Endothelial cell of umbilical vein (primary cell): ENCODE data around the gene NFIA. TPM values are rescaled to one million over a fixed set of nuclear protein-coding genes. Genes with fewer than 3 reads are reported as not detected.
A peak's percentile ranks its signal among the peaks of the same experiment; 100 is the strongest.

ENCODE experiments used
- BruUV-seq: library from RNA; stranded (reverse); fragments of 400-500 nt; replicated peaks from 2 replicates; lab custom pipeline; 2021; lab: Mats Ljungman, UMichigan
- CTCF ChIA-PET: fragments of 300-600, 350-600 bp; sonication (Branson Sonifier 250); formaldehyde crosslinking; loops from one replicate; lab custom pipeline; 2021; ENCODE audit warnings: antibody characterized with exemption, inconsistent platforms; lab: Charles Lee
- POLR2A ChIA-PET: fragments of 300-600, 350-600 bp; sonication (Branson Sonifier 250); formaldehyde crosslinking; loops from one replicate; lab custom pipeline; 2021; ENCODE audit warnings: antibody characterized with exemption, inconsistent platforms; lab: Charles Lee
- DNase-seq: peaks from one replicate; pipeline ENCODE4 v3.0.0-alpha.2; 2011; ENCODE audit warnings: low read depth, low spot score
- FAIRE-seq: peaks from 2 replicates; lab custom pipeline; 2011; peaks lifted over from hg19 to GRCh38; lab: Jason Lieb, UNC
- H2AFZ ChIP-seq: 2 replicates; pipeline ENCODE4 v1.6.0; 2012; ENCODE audit warnings: low read depth, low read length, control low read depth, inconsistent platforms
- H3K27ac ChIP-seq: 2 replicates; pipeline ENCODE4 v1.5.1; 2011; ENCODE audit warnings: low read depth, mild to moderate bottlenecking, control low read depth, low read length, moderate library complexity; ENCODE audit not compliant: insufficient read depth
- H3K27me3 ChIP-seq, 2 experiments: 2 replicates each; pipeline versions ENCODE4 v1.6.0 to v1.6.1; 2011; ENCODE audit warnings: low read length in 2 of 2, mixed read lengths in 1 of 2; ENCODE audit not compliant: control insufficient read depth in 2 of 2, insufficient read depth in 2 of 2
- H3K36me3 ChIP-seq, 2 experiments: 2 replicates in 1 of 2; 3 replicates in 1 of 2; pipeline ENCODE4 v1.5.1; 2011; ENCODE audit warnings: low read length in 2 of 2, mild to moderate bottlenecking in 1 of 2, moderate library complexity in 1 of 2; ENCODE audit not compliant: control insufficient read depth in 2 of 2, insufficient read depth in 2 of 2; ENCODE audit errors: extremely low read depth in 1 of 2
- H3K4me1 ChIP-seq: 3 replicates; pipeline ENCODE4 v1.5.1; 2011; ENCODE audit warnings: mild to moderate bottlenecking, low read length; ENCODE audit not compliant: control insufficient read depth, insufficient read depth; ENCODE audit errors: extremely low read depth
- H3K4me2 ChIP-seq: 2 replicates; pipeline ENCODE4 v1.6.1; 2011; ENCODE audit warnings: low read length, control low read depth, mixed read lengths; ENCODE audit not compliant: insufficient read depth
- H3K4me3 ChIP-seq, 3 experiments: fragments of 200-600 bp in 1 of 3; sonication (generic), shearing (Covaris generic) in 1 of 3; replicated peaks in 1 of 3; 2 replicates each; pipeline ENCODE4 v1.5.1; 2011 to 2016; ENCODE audit warnings: control low read depth in 3 of 3, low read length in 3 of 3, mild to moderate bottlenecking in 2 of 3, inconsistent platforms in 1 of 3, low read depth in 1 of 3, moderate library complexity in 1 of 3; ENCODE audit not compliant: insufficient read depth in 1 of 3
- H3K79me2 ChIP-seq: 2 replicates; pipeline ENCODE4 v1.6.0; 2012; ENCODE audit warnings: low read length, inconsistent platforms; ENCODE audit not compliant: control insufficient read depth, insufficient read depth
- H3K9ac ChIP-seq: replicated peaks from 2 replicates; pipeline ENCODE3; 2011; ENCODE audit warnings: low read length, control low read depth; ENCODE audit not compliant: insufficient read depth; ENCODE audit errors: extremely low read depth
- H3K9me1 ChIP-seq: replicated peaks from 3 replicates; pipeline ENCODE4 v1.6.0; 2011; ENCODE audit warnings: mild to moderate bottlenecking, low read length; ENCODE audit not compliant: control insufficient read depth, insufficient read depth; ENCODE audit errors: extremely low read depth
- H3K9me3 ChIP-seq: replicated peaks from 2 replicates; pipeline ENCODE4 v1.5.1; 2012; ENCODE audit warnings: low read length, inconsistent platforms; ENCODE audit not compliant: control insufficient read depth, insufficient read depth
- H4K20me1 ChIP-seq: replicated peaks from 2 replicates; pipeline ENCODE3; 2011; ENCODE audit warnings: mild to moderate bottlenecking, low read length; ENCODE audit not compliant: control insufficient read depth, insufficient read depth; ENCODE audit errors: extremely low read depth
- CTCF ChIP-seq, 2 donors: IDR thresholded peaks; 1 replicate in 1 of 2; 2 replicates in 1 of 2; pipeline ENCODE4 v1.5.1; 2011; ENCODE audit warnings: low read length in 2 of 2, mild to moderate bottlenecking in 2 of 2, moderate library complexity in 2 of 2, control low read depth in 1 of 2, inconsistent platforms in 1 of 2, low read depth in 1 of 2; ENCODE audit not compliant: insufficient read depth in 1 of 2; ENCODE audit errors: extremely low read depth in 1 of 2
- EZH2 ChIP-seq: IDR thresholded peaks from 2 replicates; pipeline ENCODE4 v1.6.1; 2012; ENCODE audit warnings: borderline replicate concordance, low read depth, mild to moderate bottlenecking, moderate library complexity, low read length, inconsistent platforms; ENCODE audit not compliant: severe bottlenecking
- FOS ChIP-seq: IDR thresholded peaks from 2 replicates; pipeline ENCODE4 v1.6.1; 2011; ENCODE audit warnings: mild to moderate bottlenecking, low read length, moderate library complexity, borderline replicate concordance; ENCODE audit not compliant: insufficient read depth
- GATA2 ChIP-seq: IDR thresholded peaks from 2 replicates; pipeline ENCODE4 v1.7.0; 2011; ENCODE audit warnings: low read depth, mild to moderate bottlenecking, moderate library complexity, mixed read lengths, low read length; ENCODE audit not compliant: insufficient read length, insufficient read depth
- JUN ChIP-seq: IDR thresholded peaks from 2 replicates; pipeline ENCODE4 v1.6.1; 2011; ENCODE audit warnings: borderline replicate concordance, low read depth; ENCODE audit not compliant: insufficient read length, insufficient read depth
- MAX ChIP-seq: IDR thresholded peaks from 2 replicates; pipeline ENCODE4 v1.6.1; 2011; ENCODE audit not compliant: insufficient read depth, insufficient read length
- MYC ChIP-seq: IDR thresholded peaks from one replicate; pipeline ENCODE4 v1.6.1; 2011; ENCODE audit warnings: mild to moderate bottlenecking, low read depth, low read length
- POLR2A ChIP-seq: IDR thresholded peaks from 2 replicates; pipeline ENCODE4 v1.6.1; 2012; ENCODE audit warnings: low read depth, mild to moderate bottlenecking, control low read depth, low read length
- POLR2AphosphoS5 ChIP-seq: IDR thresholded peaks from 2 replicates; pipeline ENCODE4 v1.6.1; 2012; ENCODE audit warnings: low read depth, mild to moderate bottlenecking, control low read depth, low read length, moderate library complexity; ENCODE audit not compliant: insufficient read depth
- dilution Hi-C: fragments of 300-500 bp; cut with MboI; formaldehyde crosslinking; loops from one replicate; pipeline ENCODE4 v1.15.0; 2019; ENCODE audit warnings: low sequenced_read_pairs; ENCODE audit not compliant: extremely low pct_ligation_motif_present
- intact Hi-C: fragments of 100-400 bp; cut with micrococcal nuclease; formaldehyde crosslinking; loops from one replicate; pipeline ENCODE4 v1.10.0; 2022
- polyA plus RNA-seq, 4 experiments: library from polyadenylated mRNA; depleted of rRNA in 3 of 4; stranded (reverse) in 3 of 4; unstranded in 1 of 4; fragments of >200 nt; gene quantifications; 2 replicates each; pipeline versions ENCODE4 v1.2.1 to v1.2.3, GENCODE V29; 2011 to 2012; ENCODE audit warnings: missing spikeins in 1 of 4
- total RNA-seq: library from RNA; stranded (reverse); gene quantifications from 2 replicates; pipeline ENCODE4 v1.2.3, GENCODE V29; 2021

Gene NFIA
- total and polyA plus RNA-seq, 2 donors (not counting 3 experiments of a cell fraction or from before 2014, with no cell fraction given) = 25.5 to 47.0 TPM

GRCh38 chr1:61352845-61353435 lies 270.6 kb downstream of the NFIA start:
- FAIRE-seq (peak; percentile 38), DNase-seq (no peak)
- Histone ChIP-seq H3K27me3 (no peaks in the 10 kb centered on the region), H3K27ac (no peak overlapping the region), H2AFZ (no peak overlapping the region), H3K9ac (no peak overlapping the region), H3K79me2 (no peaks in the 10 kb centered on the region), H3K9me1 (no peaks in the 10 kb centered on the region), H4K20me1 (no peaks in the 10 kb centered on the region), H3K4me2 (peak overlapping the region; percentile 0), H3K36me3 (peaks cover 0 to 3% of the 10 kb centered on the region in 2 experiments), H3K4me3 (no peak overlapping the region), H3K9me3 (no peaks in the 10 kb centered on the region), H3K4me1 (peaks cover 18% of the 10 kb centered on the region)
- TF ChIP-seq FOS = peak; percentile 48
- no peak for TF ChIP-seq GATA2
- BruUV-seq = no TSS peak
- intact Hi-C loops (no loop called here), dilution Hi-C loops (no loop called here)
- POLR2A ChIA-PET = no interaction called here
- CTCF ChIA-PET = interaction anchor here (0.7 to 1.8 kb wide), 5 partner anchors 14 to 501 kb away, joined by 3 to 6 read pairs (median 3); no protein-coding TSS in a partner anchor

- TF ChIP-seq MYC (no peak), POLR2AphosphoS5 (no peak), EZH2 (no peak), POLR2A (no peak), FOS (no peak), GATA2 (no peak), MAX (no peak), CTCF (IDR thresholded peaks at IDR 0.05; ENCODE audit: extremely low read depth in 1 of 2, insufficient read depth in 1 of 2, low read depth in 1 of 2, low read length in 2 of 2) (no peak), JUN (no peak)
- H3K27ac ChIP-seq = no peak overlapping the region
- ChIA-PET POLR2A (no interaction called here), CTCF (interaction anchor here (1.0 to 1.8 kb wide), 3 partner anchors 15 to 100 kb away, joined by 3 to 6 read pairs (median 3); no protein-coding TSS in a partner anchor)
- no peak for FAIRE-seq
- H2AFZ ChIP-seq = no peak overlapping the region
- peaks cover 28% of the 10 kb centered on the region for H3K4me1 ChIP-seq
- intact Hi-C loops (no loop called here), dilution Hi-C loops (no loop called here)
- H3K9ac ChIP-seq = no peak overlapping the region
- no peak overlapping the region for H3K4me3 ChIP-seq
- H3K9me1 ChIP-seq = no peaks in the 10 kb centered on the region
- no peak for DNase-seq
- H3K36me3 ChIP-seq = no peaks in the 10 kb centered on the region
- H3K4me2 ChIP-seq = no peak overlapping the region
- no peaks in the 10 kb centered on the region for H3K79me2 ChIP-seq
- H3K27me3 ChIP-seq = no peaks in the 10 kb centered on the region
- no peaks in the 10 kb centered on the region for H3K9me3 ChIP-seq
- BruUV-seq = no TSS peak
- H4K20me1 ChIP-seq = no peaks in the 10 kb centered on the region
Measured at GRCh38 chr1:61353797-61354406, 271.5 kb downstream of the NFIA start.
